Middle frontal gyrus (tissue), 1 donor: ENCODE measurements around the gene CAMTA1.
"Not testable (repeated sequence)": the region's sequence is repeated elsewhere in the genome, so short reads cannot be mapped to it uniquely, and the experiment has no call there.

Experiments
- DNase-seq: peaks from one replicate; pipeline ENCODE4 v3.0.0-alpha.2; 2015; ENCODE audit warnings: low spot score; ENCODE audit errors: extremely low spot score

The CAMTA1 gene

GRCh38 chr1:7684861-7685635 lies 899.8 kb downstream of the CAMTA1 start:
- no peak for DNase-seq

GRCh38 chr1:7686301-7686850 lies 901.1 kb downstream of the CAMTA1 start:
- no peak for DNase-seq

GRCh38 chr1:7687411-7687810 lies 902.2 kb downstream of the CAMTA1 start:
- no peak for DNase-seq

GRCh38 chr1:7688659-7689058 lies 903.4 kb downstream of the CAMTA1 start:
- no peak for DNase-seq

GRCh38 chr1:7689307-7689706 lies 904.1 kb downstream of the CAMTA1 start:
- DNase-seq, result not testable (repeated sequence)

GRCh38 chr1:7690076-7690475 lies 904.8 kb downstream of the CAMTA1 start:
- no peak for DNase-seq

GRCh38 chr1:7690496-7691182 lies 905.4 kb downstream of the CAMTA1 start:
- DNase-seq, result no peak

- DNase-seq, result no peak
Measured at GRCh38 chr1:7691576-7691975, 906.3 kb downstream of the CAMTA1 start.

GRCh38 chr1:7692005-7692404 lies 906.8 kb downstream of the CAMTA1 start:
- DNase-seq, result no peak

- not testable (repeated sequence) for DNase-seq
Measured at GRCh38 chr1:7693037-7693436, 907.8 kb downstream of the CAMTA1 start.

- DNase-seq, result no peak
Measured at GRCh38 chr1:7693662-7694061, 908.4 kb downstream of the CAMTA1 start.

GRCh38 chr1:7694600-7695496 lies 909.6 kb downstream of the CAMTA1 start:
- no peak for DNase-seq

- DNase-seq, result no peak
Measured at GRCh38 chr1:7695497-7696117, 910.4 kb downstream of the CAMTA1 start.

- DNase-seq, result no peak
Measured at GRCh38 chr1:7698641-7699040, 913.4 kb downstream of the CAMTA1 start.

GRCh38 chr1:7702365-7702764 lies 917.1 kb downstream of the CAMTA1 start:
- no peak for DNase-seq

GRCh38 chr1:7703321-7704213 lies 918.3 kb downstream of the CAMTA1 start:
- no peak for DNase-seq

GRCh38 chr1:7704214-7705047 lies 919.2 kb downstream of the CAMTA1 start:
- peak; percentile 91 for DNase-seq

- peak; percentile 40 for DNase-seq
Measured at GRCh38 chr1:7705048-7705907, 920.0 kb downstream of the CAMTA1 start.
